ENCODE data around the gene KRTAP10-4.

- TF ChIP-seq, protein P1, sequence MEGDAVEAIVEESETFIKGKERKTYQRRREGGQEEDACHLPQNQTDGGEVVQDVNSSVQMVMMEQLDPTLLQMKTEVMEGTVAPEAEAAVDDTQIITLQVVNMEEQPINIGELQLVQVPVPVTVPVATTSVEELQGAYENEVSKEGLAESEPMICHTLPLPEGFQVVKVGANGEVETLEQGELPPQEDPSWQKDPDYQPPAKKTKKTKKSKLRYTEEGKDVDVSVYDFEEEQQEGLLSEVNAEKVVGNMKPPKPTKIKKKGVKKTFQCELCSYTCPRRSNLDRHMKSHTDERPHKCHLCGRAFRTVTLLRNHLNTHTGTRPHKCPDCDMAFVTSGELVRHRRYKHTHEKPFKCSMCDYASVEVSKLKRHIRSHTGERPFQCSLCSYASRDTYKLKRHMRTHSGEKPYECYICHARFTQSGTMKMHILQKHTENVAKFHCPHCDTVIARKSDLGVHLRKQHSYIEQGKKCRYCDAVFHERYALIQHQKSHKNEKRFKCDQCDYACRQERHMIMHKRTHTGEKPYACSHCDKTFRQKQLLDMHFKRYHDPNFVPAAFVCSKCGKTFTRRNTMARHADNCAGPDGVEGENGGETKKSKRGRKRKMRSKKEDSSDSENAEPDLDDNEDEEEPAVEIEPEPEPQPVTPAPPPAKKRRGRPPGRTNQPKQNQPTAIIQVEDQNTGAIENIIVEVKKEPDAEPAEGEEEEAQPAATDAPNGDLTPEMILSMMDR (IDR thresholded peaks at IDR 0.05; ENCODE audit: extremely low read depth in 1 of 2, insufficient read depth in 1 of 2, low read depth in 1 of 2, low read length in 2 of 2) = no peak
- no peak for TF ChIP-seq MYC (IDR thresholded peaks at IDR 0.05; ENCODE audit: low read depth, low read length)
- no peak for TF ChIP-seq EZH2 (IDR thresholded peaks at IDR 0.05; ENCODE audit: borderline replicate concordance, low read depth, low read length, severe bottlenecking)
- no peak for TF ChIP-seq JUN (IDR thresholded peaks at IDR 0.05; ENCODE audit: borderline replicate concordance, insufficient read depth, insufficient read length, low read depth)
- TF ChIP-seq POLR2A (IDR thresholded peaks at IDR 0.05; ENCODE audit: low read depth, low read length) = no peak
- no peak for TF ChIP-seq GATA2 (IDR thresholded peaks at IDR 0.05; ENCODE audit: insufficient read depth, insufficient read length, low read depth, low read length)
- TF ChIP-seq POLR2AphosphoS5 (IDR thresholded peaks at IDR 0.05; ENCODE audit: insufficient read depth, low read depth, low read length) = no peak
- TF ChIP-seq, protein P2, sequence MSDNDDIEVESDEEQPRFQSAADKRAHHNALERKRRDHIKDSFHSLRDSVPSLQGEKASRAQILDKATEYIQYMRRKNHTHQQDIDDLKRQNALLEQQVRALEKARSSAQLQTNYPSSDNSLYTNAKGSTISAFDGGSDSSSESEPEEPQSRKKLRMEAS (IDR thresholded peaks at IDR 0.05; ENCODE audit: insufficient read depth, insufficient read length) = no peak
Observed at GRCh38 chr21:44544566-44544965, 29.0 kb upstream of the KRTAP10-4 start.

Measured in endothelial cell of umbilical vein (primary cell).